ENCODE measurements around the gene SEC14L6.
"Not testable (repeated sequence)": the region's sequence is repeated elsewhere in the genome, so short reads cannot be mapped to it uniquely, and the experiment has no call there.

DNA sequence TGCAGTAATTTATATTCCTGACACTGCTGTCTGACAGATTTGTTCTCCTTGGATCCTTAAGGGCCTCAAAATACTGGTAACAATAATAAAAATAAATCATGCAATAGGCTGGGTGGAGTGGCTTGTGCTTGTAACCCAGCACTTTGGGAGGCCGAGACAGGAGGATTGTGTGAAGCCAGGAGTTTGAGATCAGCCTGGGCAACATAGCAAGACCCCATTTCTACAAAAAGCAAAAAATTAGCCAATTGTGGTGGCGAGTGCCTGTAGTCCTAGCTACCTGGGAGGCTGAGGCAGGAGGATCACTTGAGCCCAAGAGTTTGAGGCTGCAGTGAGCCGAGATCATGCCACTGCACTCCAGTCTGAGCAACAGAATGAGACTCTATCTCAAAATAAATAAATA is 5.3 kb upstream of the SEC14L6 start:
- TF ChIP-seq, protein P1, sequence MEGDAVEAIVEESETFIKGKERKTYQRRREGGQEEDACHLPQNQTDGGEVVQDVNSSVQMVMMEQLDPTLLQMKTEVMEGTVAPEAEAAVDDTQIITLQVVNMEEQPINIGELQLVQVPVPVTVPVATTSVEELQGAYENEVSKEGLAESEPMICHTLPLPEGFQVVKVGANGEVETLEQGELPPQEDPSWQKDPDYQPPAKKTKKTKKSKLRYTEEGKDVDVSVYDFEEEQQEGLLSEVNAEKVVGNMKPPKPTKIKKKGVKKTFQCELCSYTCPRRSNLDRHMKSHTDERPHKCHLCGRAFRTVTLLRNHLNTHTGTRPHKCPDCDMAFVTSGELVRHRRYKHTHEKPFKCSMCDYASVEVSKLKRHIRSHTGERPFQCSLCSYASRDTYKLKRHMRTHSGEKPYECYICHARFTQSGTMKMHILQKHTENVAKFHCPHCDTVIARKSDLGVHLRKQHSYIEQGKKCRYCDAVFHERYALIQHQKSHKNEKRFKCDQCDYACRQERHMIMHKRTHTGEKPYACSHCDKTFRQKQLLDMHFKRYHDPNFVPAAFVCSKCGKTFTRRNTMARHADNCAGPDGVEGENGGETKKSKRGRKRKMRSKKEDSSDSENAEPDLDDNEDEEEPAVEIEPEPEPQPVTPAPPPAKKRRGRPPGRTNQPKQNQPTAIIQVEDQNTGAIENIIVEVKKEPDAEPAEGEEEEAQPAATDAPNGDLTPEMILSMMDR (IDR thresholded peaks at IDR 0.05; ENCODE audit: insufficient read depth, low read length): not testable (repeated sequence)
- not testable (repeated sequence) for TF ChIP-seq SPI1 (IDR thresholded peaks at IDR 0.05; ENCODE audit: borderline replicate concordance, low read depth)
